ENCODE data around the gene TXNDC8.

TXNDC8 gene

GRCh38 chr9:110255463-110256379, 81.9 kb downstream of the TXNDC8 start:
- Histone ChIP-seq H4K20me1 (ENCODE audit: control insufficient read depth, insufficient read depth, low read depth, low read length) (peaks cover 16% of the 10 kb centered on the region; the same call in 1 of the 2 replicates), H3K9me2 (replicated peaks; ENCODE audit: control insufficient read depth, low read length) (no peaks in the 10 kb centered on the region), H3K36me3 (ENCODE audit: control insufficient read depth, low read length) (peaks cover 12% of the 10 kb centered on the region), H3K27ac (ENCODE audit: low read depth, low read length) (no peak overlapping the region), H3K4me1 (ENCODE audit: control insufficient read depth, low read length) (peaks cover 32% of the 10 kb centered on the region), H3K9me3 (ENCODE audit: control insufficient read depth, insufficient read depth, low read length) (no peaks in the 10 kb centered on the region), H3K79me2 (ENCODE audit: control insufficient read depth, low read length) (peaks cover 55% of the 10 kb centered on the region), H3K4me2 (ENCODE audit: low read length) (peak overlapping the region; percentile 91), H3K27me3 (ENCODE audit: control insufficient read depth, low read length) (peaks cover 22% of the 10 kb centered on the region), H3K4me3 (ENCODE audit: low read length) (peak overlapping the region; percentile 73), H3F3A (ENCODE audit: control insufficient read depth, insufficient read depth) (no peaks in the 10 kb centered on the region)
- TF ChIP-seq EZH2phosphoT487 (IDR thresholded peaks at IDR 0.05; ENCODE audit: borderline replicate concordance, low read length): no peak

- Histone ChIP-seq H4K20me1 (ENCODE audit: control insufficient read depth, insufficient read depth, low read depth, low read length) (peaks cover 16% of the 10 kb centered on the region; the same call in 1 of the 2 replicates), H3K4me3 (ENCODE audit: low read length) (peak overlapping the region; percentile 73), H3K79me2 (ENCODE audit: control insufficient read depth, low read length) (peaks cover 62% of the 10 kb centered on the region), H3K27ac (ENCODE audit: low read depth, low read length) (no peak overlapping the region), H3F3A (ENCODE audit: control insufficient read depth, insufficient read depth) (no peaks in the 10 kb centered on the region), H3K9me3 (ENCODE audit: control insufficient read depth, insufficient read depth, low read length) (no peaks in the 10 kb centered on the region), H3K4me2 (ENCODE audit: low read length) (peak overlapping the region; percentile 91), H3K27me3 (ENCODE audit: control insufficient read depth, low read length) (peaks cover 22% of the 10 kb centered on the region), H3K36me3 (ENCODE audit: control insufficient read depth, low read length) (peaks cover 19% of the 10 kb centered on the region), H3K9me2 (replicated peaks; ENCODE audit: control insufficient read depth, low read length) (no peaks in the 10 kb centered on the region), H3K4me1 (ENCODE audit: control insufficient read depth, low read length) (peaks cover 32% of the 10 kb centered on the region)
- TF ChIP-seq CTCF (IDR thresholded peaks at IDR 0.05; ENCODE audit: low read depth, low read length, poor library complexity, severe bottlenecking): no peak
- TF ChIP-seq EZH2phosphoT487 (IDR thresholded peaks at IDR 0.05; ENCODE audit: borderline replicate concordance, low read length): no peak
Measured at GRCh38 chr9:110255034-110255462, 82.6 kb downstream of the TXNDC8 start.

- peak overlapping the region; percentile 73 for H3K4me3 ChIP-seq (ENCODE audit: low read length)
- peaks cover 32% of the 10 kb centered on the region for H3K4me1 ChIP-seq (ENCODE audit: control insufficient read depth, low read length)
- no peaks in the 10 kb centered on the region for H3F3A ChIP-seq (ENCODE audit: control insufficient read depth, insufficient read depth)
- no peaks in the 10 kb centered on the region for H3K9me3 ChIP-seq (ENCODE audit: control insufficient read depth, insufficient read depth, low read length)
- H4K20me1 ChIP-seq (ENCODE audit: control insufficient read depth, insufficient read depth, low read depth, low read length): peaks cover 16% of the 10 kb centered on the region; the same call in 1 of the 2 replicates
- peaks cover 24% of the 10 kb centered on the region for H3K36me3 ChIP-seq (ENCODE audit: control insufficient read depth, low read length)
- H3K27ac ChIP-seq (ENCODE audit: low read depth, low read length): no peak overlapping the region
- no peaks in the 10 kb centered on the region for H3K9me2 ChIP-seq (replicated peaks; ENCODE audit: control insufficient read depth, low read length)
- H3K79me2 ChIP-seq (ENCODE audit: control insufficient read depth, low read length): peaks cover 67% of the 10 kb centered on the region
- peaks cover 22% of the 10 kb centered on the region for H3K27me3 ChIP-seq (ENCODE audit: control insufficient read depth, low read length)
- TF ChIP-seq CTCF (IDR thresholded peaks at IDR 0.05; ENCODE audit: low read depth, low read length, poor library complexity, severe bottlenecking): no peak
- no peak for TF ChIP-seq EZH2phosphoT487 (IDR thresholded peaks at IDR 0.05; ENCODE audit: borderline replicate concordance, low read length)
- peak overlapping the region; percentile 91 for H3K4me2 ChIP-seq (ENCODE audit: low read length)
Measured at GRCh38 chr9:110254500-110254899, 83.2 kb downstream of the TXNDC8 start.
